Vagina (tissue), 2 donors: Measurements from ENCODE around the gene TBC1D32. TPM values are rescaled to one million over a fixed set of nuclear protein-coding genes. Genes with fewer than 3 reads are reported as not detected.

ENCODE experiments used
- DNase-seq, 2 donors: peaks; one replicate each; pipeline ENCODE4 v3.0.0-alpha.2; 2017; ENCODE audit errors: extremely low spot score in 2 of 2
- H3K27ac ChIP-seq: fragments of 200-600 bp; sonication (generic); one replicate; pipeline ENCODE4 v1.5.1; 2019
- H3K27me3 ChIP-seq: fragments of 200-600 bp; sonication (generic); one replicate; pipeline ENCODE4 v1.5.1; 2019
- H3K36me3 ChIP-seq, 2 donors: fragments of 200-600 bp; sonication (generic); one replicate each; pipeline ENCODE4 v1.5.1; 2017 to 2019
- H3K4me1 ChIP-seq: fragments of 200-600 bp; sonication (generic); one replicate; pipeline ENCODE4 v1.5.1; 2019
- H3K4me3 ChIP-seq, 2 donors: fragments of 200-600 bp; sonication (generic); 1 replicate in 1 of 2; 2 replicates in 1 of 2; pipeline ENCODE4 v1.5.1; 2016 to 2019
- H3K9me3 ChIP-seq: fragments of 200-600 bp; sonication (generic); one replicate; pipeline ENCODE4 v1.5.1; 2019
- POLR2A ChIP-seq, 2 donors: fragments of 450-650 bp; IDR thresholded peaks; one replicate each; pipeline ENCODE4 v1.6.1; 2017; ENCODE audit warnings: antibody characterized with exemption in 2 of 2, mild to moderate bottlenecking in 2 of 2, moderate library complexity in 2 of 2
- POLR2AphosphoS5 ChIP-seq, 2 donors: sonication (generic); formaldehyde crosslinking; IDR thresholded peaks; one replicate each; pipeline ENCODE4 v1.9.0; 2017; ENCODE audit warnings: antibody characterized with exemption in 2 of 2, mild to moderate bottlenecking in 2 of 2, low read depth in 1 of 2; ENCODE audit not compliant: insufficient read depth in 1 of 2
- intact Hi-C: fragments of 100-400 bp; cut with DNase I; formaldehyde crosslinking; loops from one replicate; pipeline ENCODE4 v1.15.1; 2023
- total RNA-seq: library from RNA; depleted of rRNA; stranded (reverse); fragments of >200 nt; gene quantifications from one replicate; pipeline ENCODE4 v1.2.3, GENCODE V29; 2016
- TF ChIP-seq, protein P1 (sequence below), 3 experiments: fragments of 450-650 bp in 2 of 3; fragments of 200-600 bp in 1 of 3; sonication (generic) in 1 of 3; IDR thresholded peaks; one replicate each; pipeline ENCODE4 v1.5.1; 2017 to 2019; ENCODE audit warnings: antibody characterized with exemption in 3 of 3, mild to moderate bottlenecking in 2 of 3, moderate library complexity in 2 of 3

TBC1D32 gene
- total RNA-seq, 1 donor from 2014 or later: 9.8 TPM

DNA sequence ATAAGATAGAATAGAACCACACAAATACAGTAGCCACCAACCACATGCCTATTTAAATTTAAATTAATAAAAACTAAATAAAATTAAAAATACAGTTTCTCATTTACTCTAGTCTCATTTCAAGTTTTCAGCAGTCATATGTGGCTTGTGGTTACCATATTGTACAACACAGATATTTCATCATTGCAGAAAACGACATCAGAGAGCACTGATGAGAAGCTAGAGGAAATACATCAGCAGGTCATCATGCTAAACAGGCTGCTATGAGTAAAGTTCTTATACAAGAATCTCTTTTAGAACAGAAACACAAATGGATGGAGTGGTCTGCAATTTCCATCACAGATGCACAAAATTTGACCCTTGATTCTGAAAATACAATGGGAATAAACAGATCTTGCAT lies 36.6 kb downstream of the TBC1D32 start:
- no peak for DNase-seq
- Histone ChIP-seq H3K36me3 (no peaks in the 10 kb centered on the region), H3K9me3 (no peaks in the 10 kb centered on the region), H3K4me3 (no peak overlapping the region), H3K4me1 (no peaks in the 10 kb centered on the region), H3K27me3 (no peaks in the 10 kb centered on the region), H3K27ac (no peak overlapping the region)
- intact Hi-C loops: no loop called here
- no peak for TF ChIP-seq POLR2A (IDR thresholded peaks at IDR 0.05)
- TF ChIP-seq, protein P1, sequence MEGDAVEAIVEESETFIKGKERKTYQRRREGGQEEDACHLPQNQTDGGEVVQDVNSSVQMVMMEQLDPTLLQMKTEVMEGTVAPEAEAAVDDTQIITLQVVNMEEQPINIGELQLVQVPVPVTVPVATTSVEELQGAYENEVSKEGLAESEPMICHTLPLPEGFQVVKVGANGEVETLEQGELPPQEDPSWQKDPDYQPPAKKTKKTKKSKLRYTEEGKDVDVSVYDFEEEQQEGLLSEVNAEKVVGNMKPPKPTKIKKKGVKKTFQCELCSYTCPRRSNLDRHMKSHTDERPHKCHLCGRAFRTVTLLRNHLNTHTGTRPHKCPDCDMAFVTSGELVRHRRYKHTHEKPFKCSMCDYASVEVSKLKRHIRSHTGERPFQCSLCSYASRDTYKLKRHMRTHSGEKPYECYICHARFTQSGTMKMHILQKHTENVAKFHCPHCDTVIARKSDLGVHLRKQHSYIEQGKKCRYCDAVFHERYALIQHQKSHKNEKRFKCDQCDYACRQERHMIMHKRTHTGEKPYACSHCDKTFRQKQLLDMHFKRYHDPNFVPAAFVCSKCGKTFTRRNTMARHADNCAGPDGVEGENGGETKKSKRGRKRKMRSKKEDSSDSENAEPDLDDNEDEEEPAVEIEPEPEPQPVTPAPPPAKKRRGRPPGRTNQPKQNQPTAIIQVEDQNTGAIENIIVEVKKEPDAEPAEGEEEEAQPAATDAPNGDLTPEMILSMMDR (IDR thresholded peaks at IDR 0.05): no peak

DNA sequence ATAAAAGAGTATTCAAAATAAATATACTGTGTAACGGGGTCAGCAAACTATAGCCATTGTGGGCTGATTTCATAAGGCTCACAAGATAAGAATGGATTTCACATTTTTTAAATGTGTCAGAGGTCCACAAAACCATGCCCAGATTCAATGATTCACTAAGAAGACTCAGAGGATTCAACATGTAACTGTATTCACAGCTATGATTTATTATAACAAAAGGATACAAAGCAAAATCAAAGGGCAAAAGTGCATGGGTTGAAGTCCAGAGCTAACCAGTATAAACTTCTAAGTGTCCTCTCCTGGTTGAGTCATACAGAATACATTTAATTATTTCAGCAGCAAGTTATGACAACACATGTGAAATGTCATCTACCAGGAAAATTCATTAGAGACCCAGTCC lies 49.2 kb downstream of the TBC1D32 start:
- no peak for TF ChIP-seq POLR2A (IDR thresholded peaks at IDR 0.05)
- TF ChIP-seq, protein P1 (IDR thresholded peaks at IDR 0.05): no peak
- no peak for TF ChIP-seq POLR2AphosphoS5 (IDR thresholded peaks at IDR 0.05; ENCODE audit: insufficient read depth in 1 of 2, low read depth in 1 of 2)
- no peak overlapping the region for H3K4me3 ChIP-seq
- intact Hi-C loops: no loop called here
- no peaks in the 10 kb centered on the region for H3K4me1 ChIP-seq
- H3K9me3 ChIP-seq: no peaks in the 10 kb centered on the region
- no peaks in the 10 kb centered on the region for H3K27me3 ChIP-seq
- no peak for DNase-seq
- peaks cover 0 to 7% of the 10 kb centered on the region in 2 donors for H3K36me3 ChIP-seq
- H3K27ac ChIP-seq: no peak overlapping the region

DNA sequence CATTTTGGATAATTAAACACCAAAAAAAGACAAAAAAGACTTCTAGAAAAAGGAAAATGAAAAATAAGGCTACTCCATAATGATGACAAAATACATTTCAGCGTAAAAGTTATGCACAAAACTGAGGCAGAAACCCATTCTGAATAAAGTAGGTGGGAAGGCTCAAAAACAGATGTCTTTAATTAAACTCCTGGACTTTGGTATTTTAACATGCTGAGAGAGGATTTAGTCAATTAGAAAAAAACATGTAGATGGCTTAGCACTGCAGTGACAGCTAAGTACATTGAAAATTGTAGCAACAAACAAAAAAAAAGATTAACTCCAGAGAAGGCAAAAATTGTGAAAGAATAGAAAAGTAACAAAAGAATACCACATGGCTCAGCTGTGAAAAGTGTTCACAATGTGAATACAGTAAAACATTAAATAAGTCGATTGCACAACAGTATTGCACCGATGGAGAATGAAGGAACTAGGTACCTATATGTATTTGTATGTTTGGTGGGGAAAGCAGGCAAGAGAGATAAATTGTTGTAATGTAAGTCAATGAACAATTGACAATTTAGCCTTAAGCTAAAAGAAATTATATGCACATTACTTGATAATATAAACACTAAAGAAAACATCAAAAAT lies 59.5 kb downstream of the TBC1D32 start:
- Histone ChIP-seq H3K27ac (no peak overlapping the region), H3K4me1 (no peaks in the 10 kb centered on the region), H3K9me3 (no peaks in the 10 kb centered on the region), H3K4me3 (no peak overlapping the region), H3K36me3 (no peaks in the 10 kb centered on the region), H3K27me3 (no peaks in the 10 kb centered on the region)
- TF ChIP-seq, protein P1 (IDR thresholded peaks at IDR 0.05): no peak
- TF ChIP-seq POLR2AphosphoS5 (IDR thresholded peaks at IDR 0.05; ENCODE audit: insufficient read depth in 1 of 2, low read depth in 1 of 2): no peak
- intact Hi-C loops: no loop called here
- DNase-seq: no peak

DNA sequence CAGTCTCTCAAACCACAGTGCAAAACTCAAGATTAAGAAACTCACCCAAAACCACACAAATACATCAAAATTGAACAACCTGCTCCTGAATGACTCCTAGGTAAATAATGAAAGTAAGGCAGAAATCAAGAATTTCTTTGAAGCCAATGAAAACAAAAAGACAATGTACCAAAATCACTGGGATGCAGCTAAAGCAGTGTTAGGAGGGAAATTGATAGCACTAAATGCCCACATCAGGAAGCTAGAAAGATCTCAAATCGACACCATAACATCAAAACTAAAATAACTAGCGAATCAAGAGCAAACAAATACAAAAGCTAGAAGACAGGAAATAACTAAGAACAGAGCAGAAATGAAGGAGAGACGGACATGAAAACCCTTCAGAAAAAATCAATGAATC lies 70.5 kb downstream of the TBC1D32 start:
- Histone ChIP-seq H3K27ac (no peak overlapping the region), H3K9me3 (no peaks in the 10 kb centered on the region), H3K27me3 (no peaks in the 10 kb centered on the region), H3K4me3 (no peak overlapping the region), H3K4me1 (no peaks in the 10 kb centered on the region), H3K36me3 (no peaks in the 10 kb centered on the region)
- no peak for DNase-seq
- TF ChIP-seq POLR2AphosphoS5 (IDR thresholded peaks at IDR 0.05; ENCODE audit: insufficient read depth in 1 of 2, low read depth in 1 of 2) (no peak), POLR2A (IDR thresholded peaks at IDR 0.05) (no peak)
- TF ChIP-seq, protein P1 (IDR thresholded peaks at IDR 0.05): no peak
- intact Hi-C loops: no loop called here

DNA sequence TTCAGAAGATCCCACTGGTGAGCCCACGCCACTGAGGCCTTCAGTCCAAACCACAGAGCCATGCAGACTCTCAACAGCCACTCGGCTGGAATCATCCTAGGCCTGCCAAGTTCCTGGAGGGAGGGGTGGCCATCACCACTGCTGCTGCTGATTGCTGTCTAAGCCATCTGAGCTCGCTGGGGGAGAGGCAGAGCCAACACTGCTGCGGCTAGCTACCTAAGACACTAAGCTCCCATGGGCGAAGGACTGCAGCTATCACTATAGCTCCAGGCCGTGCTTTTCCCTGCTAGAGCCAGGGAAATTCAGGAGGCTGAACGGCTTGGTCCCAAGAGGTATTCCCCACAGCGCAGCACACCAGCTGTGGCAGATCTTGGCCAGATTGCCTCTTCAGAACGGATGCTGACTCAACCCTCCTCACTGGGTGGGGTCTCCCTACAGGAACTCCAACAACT lies 73.6 kb downstream of the TBC1D32 start:
- H3K4me3 ChIP-seq: no peak overlapping the region
- no peaks in the 10 kb centered on the region for H3K36me3 ChIP-seq
- H3K27me3 ChIP-seq: no peaks in the 10 kb centered on the region
- no peaks in the 10 kb centered on the region for H3K9me3 ChIP-seq
- intact Hi-C loops: no loop called here
- no peak overlapping the region for H3K27ac ChIP-seq
- TF ChIP-seq POLR2AphosphoS5 (IDR thresholded peaks at IDR 0.05; ENCODE audit: insufficient read depth in 1 of 2, low read depth in 1 of 2): no peak
- TF ChIP-seq POLR2A (IDR thresholded peaks at IDR 0.05): no peak
- TF ChIP-seq, protein P1 (IDR thresholded peaks at IDR 0.05): no peak
- DNase-seq: no peak
- no peaks in the 10 kb centered on the region for H3K4me1 ChIP-seq
